PC-3 (cell line): ENCODE results near the gene WFDC6. TPM values are rescaled to one million over a fixed set of nuclear protein-coding genes. Genes with fewer than 3 reads are reported as not detected.

Experiments
- ATAC-seq: fragments of 200-7000 bp; cut with Tn5 transposase; 2 replicates; pipeline ENCODE4 v1.9.1; 2020; ENCODE audit warnings: mild to moderate bottlenecking, moderate library complexity
- BruUV-seq: library from RNA; stranded (reverse); fragments of 400-500 nt; replicated peaks from 2 replicates; lab custom pipeline; 2021; lab: Mats Ljungman, UMichigan
- CTCF ChIA-PET: fragments of 300-600 bp; sonication (Branson Sonifier 250); formaldehyde crosslinking; loops from one replicate; lab custom pipeline; 2022; ENCODE audit warnings: antibody characterized with exemption; lab: Charles Lee
- POLR2A ChIA-PET: fragments of 300-600 bp; sonication (Branson Sonifier 250); formaldehyde crosslinking; loops from one replicate; lab custom pipeline; 2022; ENCODE audit warnings: antibody characterized with exemption; ENCODE audit not compliant: unreplicated experiment; lab: Charles Lee
- DNase-seq: peaks from one replicate; pipeline ENCODE4 v3.0.0-alpha.2; 2015
- H2AFZ ChIP-seq: fragments of 300-600 bp; sonication (generic); 2 replicates; pipeline ENCODE4 v1.6.0; 2016; ENCODE audit warnings: antibody characterized with exemption, low read length
- H3F3A ChIP-seq: fragments of 300-600 bp; sonication (generic); one replicate; pipeline ENCODE4 v1.6.0; 2017; ENCODE audit warnings: antibody characterized with exemption, low read length, control low read depth, mild to moderate bottlenecking; ENCODE audit not compliant: unreplicated experiment
- H3K27ac ChIP-seq: fragments of 300-600 bp; sonication (generic); 2 replicates; pipeline ENCODE4 v1.5.1; 2016; ENCODE audit warnings: mild to moderate bottlenecking, low read length
- H3K27me3 ChIP-seq: fragments of 300-600 bp; sonication (generic); 2 replicates; pipeline ENCODE4 v1.6.1; 2016; ENCODE audit warnings: low read length, mixed read lengths
- H3K36me3 ChIP-seq: fragments of 300-600 bp; sonication (generic); 2 replicates; pipeline ENCODE4 v1.6.1; 2016; ENCODE audit warnings: low read depth, mixed run types, low read length, mixed read lengths
- H3K4me1 ChIP-seq: fragments of 300-600 bp; sonication (generic); 2 replicates; pipeline ENCODE4 v1.5.1; 2016; ENCODE audit warnings: low read length; ENCODE audit not compliant: insufficient read depth
- H3K4me2 ChIP-seq: fragments of 300-600 bp; sonication (generic); 2 replicates; pipeline ENCODE4 v1.6.0; 2016; ENCODE audit warnings: low read length
- H3K4me3 ChIP-seq: fragments of 300-600 bp; sonication (generic); 2 replicates; pipeline ENCODE4 v1.5.1; 2016; ENCODE audit warnings: mild to moderate bottlenecking, low read length, mixed read lengths
- H3K79me2 ChIP-seq: fragments of 300-600 bp; sonication (generic); 2 replicates; pipeline ENCODE4 v1.6.1; 2017; ENCODE audit warnings: low read length, mixed read lengths
- H3K9ac ChIP-seq: fragments of 300-600 bp; sonication (generic); 2 replicates; pipeline ENCODE4 v1.6.0; 2016; ENCODE audit warnings: mild to moderate bottlenecking, low read length
- H3K9me2 ChIP-seq: fragments of 300-600 bp; sonication (generic); replicated peaks from 2 replicates; pipeline ENCODE4 v1.6.1; 2016; ENCODE audit warnings: mixed run types, low read length, mixed read lengths
- H3K9me3 ChIP-seq: fragments of 300-600 bp; sonication (generic); 2 replicates; pipeline ENCODE4 v1.6.1; 2016; ENCODE audit warnings: low read length, mixed read lengths
- H4K20me1 ChIP-seq: fragments of 300-600 bp; sonication (generic); 2 replicates; pipeline ENCODE4 v1.6.1; 2016; ENCODE audit warnings: low read length, mixed read lengths
- EZH2 ChIP-seq: fragments of 300-600 bp; sonication (generic); IDR thresholded peaks from one replicate; pipeline ENCODE4 v1.6.1; 2017; ENCODE audit warnings: antibody characterized with exemption, mild to moderate bottlenecking, low read length; ENCODE audit not compliant: unreplicated experiment
- EZH2phosphoT487 ChIP-seq: fragments of 300-600 bp; sonication (generic); IDR thresholded peaks from 2 replicates; pipeline ENCODE4 v1.6.1; 2018; ENCODE audit warnings: mild to moderate bottlenecking, antibody characterized with exemption, low read length, borderline replicate concordance
- intact Hi-C: fragments of 100-400 bp; cut with micrococcal nuclease; formaldehyde crosslinking; loops from 2 replicates; pipeline ENCODE4 v1.9.0; 2023
- total RNA-seq: library from RNA; depleted of rRNA; stranded (reverse); fragments of >200 nt; gene quantifications from 2 replicates; pipeline ENCODE4 v1.2.3, GENCODE V29; 2014
- TF ChIP-seq, protein P1 (sequence below): fragments of 300-600 bp; sonication (generic); conservative IDR thresholded peaks from 2 replicates; pipeline ENCODE4 v1.5.1; 2017; ENCODE audit warnings: antibody characterized with exemption, low read depth, mild to moderate bottlenecking, low read length

The WFDC6 gene
- total RNA-seq, 1 experiment from 2014 or later: not detected

DNA sequence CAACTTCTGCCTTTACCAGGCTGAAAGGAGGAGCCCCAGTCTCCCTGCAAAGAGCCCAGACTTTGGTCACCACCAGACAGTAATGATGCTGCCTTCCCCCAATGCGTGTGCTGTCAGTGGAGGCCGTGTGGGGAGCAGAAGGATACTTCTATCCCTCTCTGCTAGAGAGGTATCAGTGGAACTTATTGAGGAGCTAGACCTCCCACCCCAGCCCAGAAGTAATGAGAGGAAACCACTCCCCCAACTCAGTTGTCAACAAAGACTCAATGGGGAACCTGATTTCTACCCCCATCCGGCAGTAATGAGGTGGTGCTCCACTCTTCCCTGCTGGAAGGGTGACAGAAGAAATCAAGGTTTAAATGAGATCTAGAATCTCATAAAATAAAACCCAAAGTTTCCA, 44.2 kb upstream of the WFDC6 start:
- Histone ChIP-seq H3K4me1 (no peaks in the 10 kb centered on the region), H3K9me2 (no peaks in the 10 kb centered on the region), H3K27ac (no peak overlapping the region), H3F3A (no peaks in the 10 kb centered on the region), H3K4me2 (no peak overlapping the region), H3K27me3 (peaks cover 49% of the 10 kb centered on the region), H3K4me3 (no peak overlapping the region), H3K79me2 (no peaks in the 10 kb centered on the region), H3K9ac (no peak overlapping the region), H2AFZ (no peak overlapping the region), H4K20me1 (no peaks in the 10 kb centered on the region), H3K9me3 (no peaks in the 10 kb centered on the region), H3K36me3 (no peaks in the 10 kb centered on the region)
- intact Hi-C loops: no loop called here
- TF ChIP-seq, protein P1, sequence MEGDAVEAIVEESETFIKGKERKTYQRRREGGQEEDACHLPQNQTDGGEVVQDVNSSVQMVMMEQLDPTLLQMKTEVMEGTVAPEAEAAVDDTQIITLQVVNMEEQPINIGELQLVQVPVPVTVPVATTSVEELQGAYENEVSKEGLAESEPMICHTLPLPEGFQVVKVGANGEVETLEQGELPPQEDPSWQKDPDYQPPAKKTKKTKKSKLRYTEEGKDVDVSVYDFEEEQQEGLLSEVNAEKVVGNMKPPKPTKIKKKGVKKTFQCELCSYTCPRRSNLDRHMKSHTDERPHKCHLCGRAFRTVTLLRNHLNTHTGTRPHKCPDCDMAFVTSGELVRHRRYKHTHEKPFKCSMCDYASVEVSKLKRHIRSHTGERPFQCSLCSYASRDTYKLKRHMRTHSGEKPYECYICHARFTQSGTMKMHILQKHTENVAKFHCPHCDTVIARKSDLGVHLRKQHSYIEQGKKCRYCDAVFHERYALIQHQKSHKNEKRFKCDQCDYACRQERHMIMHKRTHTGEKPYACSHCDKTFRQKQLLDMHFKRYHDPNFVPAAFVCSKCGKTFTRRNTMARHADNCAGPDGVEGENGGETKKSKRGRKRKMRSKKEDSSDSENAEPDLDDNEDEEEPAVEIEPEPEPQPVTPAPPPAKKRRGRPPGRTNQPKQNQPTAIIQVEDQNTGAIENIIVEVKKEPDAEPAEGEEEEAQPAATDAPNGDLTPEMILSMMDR: no peak
- TF ChIP-seq EZH2phosphoT487 (no peak), EZH2 (no peak)
- ATAC-seq: no peak
- no TSS peak for BruUV-seq
- POLR2A ChIA-PET: no interaction called here
- CTCF ChIA-PET: no interaction called here
- DNase-seq: no peak

DNA sequence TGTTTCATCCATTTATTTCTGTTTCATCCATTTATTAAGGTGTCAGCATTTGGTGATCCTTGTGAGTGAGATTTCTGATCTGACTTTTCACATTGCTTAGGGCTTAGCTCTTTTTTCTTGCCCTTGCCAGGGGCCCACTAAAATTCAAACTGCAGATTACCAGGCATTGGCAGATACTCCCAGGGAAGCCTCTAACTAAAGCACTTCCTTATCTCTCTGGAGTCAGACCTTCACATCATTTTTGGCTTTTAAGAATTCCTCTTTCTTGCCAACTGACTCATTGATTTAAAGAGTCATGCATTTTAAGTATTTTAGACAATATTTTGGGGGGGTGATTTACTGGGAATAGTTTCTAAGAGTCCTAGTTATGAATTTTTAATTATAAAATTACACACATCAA, 42.4 kb upstream of the WFDC6 start:
- TF ChIP-seq EZH2phosphoT487: no peak
- TF ChIP-seq, protein P1: no peak
- TF ChIP-seq EZH2: no peak
- Histone ChIP-seq H4K20me1 (no peaks in the 10 kb centered on the region), H3K36me3 (no peaks in the 10 kb centered on the region), H3K4me2 (no peak overlapping the region), H2AFZ (no peak overlapping the region), H3K9me2 (no peaks in the 10 kb centered on the region), H3K27me3 (peaks cover 45% of the 10 kb centered on the region), H3F3A (no peaks in the 10 kb centered on the region), H3K4me3 (no peak overlapping the region), H3K9ac (no peak overlapping the region), H3K79me2 (no peaks in the 10 kb centered on the region), H3K4me1 (no peaks in the 10 kb centered on the region), H3K27ac (no peak overlapping the region), H3K9me3 (no peaks in the 10 kb centered on the region)
- CTCF ChIA-PET: no interaction called here
- DNase-seq (no peak), ATAC-seq (no peak)
- POLR2A ChIA-PET: no interaction called here
- intact Hi-C loops: no loop called here
- no TSS peak for BruUV-seq

DNA sequence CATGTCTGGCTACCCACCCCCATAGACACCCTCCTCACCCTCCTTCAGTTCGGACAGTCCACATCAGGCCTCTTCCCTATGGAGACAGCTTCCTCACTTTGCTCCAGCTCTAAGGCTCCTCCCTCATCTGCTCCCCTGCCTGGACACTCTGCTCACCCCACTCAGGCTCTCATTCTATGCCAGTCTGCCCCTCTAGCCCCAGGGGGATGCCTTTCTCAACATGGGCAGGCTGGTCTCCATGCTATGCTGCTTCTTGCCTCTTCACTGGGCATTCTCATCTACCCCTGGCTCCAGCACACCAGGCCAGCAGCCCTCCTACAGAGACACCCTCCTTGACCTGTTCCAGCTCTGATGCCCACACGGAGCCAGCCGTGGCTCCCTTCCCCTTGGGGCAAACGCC, 39.9 kb upstream of the WFDC6 start, which contains the start of gene WFDC8:
TSS of gene WFDC8 (minus strand) at position 101 of the 400 bp plus-strand sequence. CDS start at position 64, 37 bp downstream.
- Histone ChIP-seq H3K27ac (no peak within 1 kb of the TSS), H3K9ac (no peak within 1 kb of the TSS), H3K9me2 (no peaks in the 10 kb centered on the region), H3K9me3 (no peaks in the 10 kb centered on the region), H4K20me1 (no peaks in the 10 kb centered on the region), H3K4me3 (no peak within 1 kb of the TSS), H3K27me3 (peaks cover 45% of the 10 kb centered on the region), H3F3A (no peaks in the 10 kb centered on the region), H3K36me3 (no peaks in the 10 kb centered on the region), H3K4me1 (no peaks in the 10 kb centered on the region), H2AFZ (no peak within 1 kb of the TSS), H3K4me2 (no peak within 1 kb of the TSS), H3K79me2 (no peaks in the 10 kb centered on the region)
- CTCF ChIA-PET: no interaction called here
- intact Hi-C loops: no loop called here
- TF ChIP-seq, protein P1: no peak
- TF ChIP-seq EZH2: no peak
- TF ChIP-seq EZH2phosphoT487: no peak
- no TSS peak for BruUV-seq
- ATAC-seq: no peak
- POLR2A ChIA-PET: no interaction called here
- DNase-seq: no peak
